AG04449 (cell line): ENCODE data around the gene PGPEP1.

Source experiments
- CTCF ChIA-PET: fragments of 350-600 bp; formaldehyde crosslinking; extraction: SDS; loops from one replicate; lab custom pipeline; 2021; ENCODE audit warnings: antibody characterized with exemption; lab: Yijun Ruan, JAX
- POLR2A ChIA-PET: fragments of 400-600, 350-600 bp; formaldehyde crosslinking; extraction: SDS; loops from one replicate; lab custom pipeline; 2020; ENCODE audit warnings: antibody characterized with exemption, inconsistent platforms; lab: Yijun Ruan, JAX
- DNase-seq: peaks from one replicate; pipeline ENCODE4 v3.0.0-alpha.2; 2010; ENCODE audit warnings: low read depth, low spot score
- H3K4me3 ChIP-seq: 2 replicates; pipeline ENCODE4 v1.5.1; 2011; ENCODE audit warnings: low read depth, mild to moderate bottlenecking, control low read depth, low read length
- CTCF ChIP-seq: IDR thresholded peaks from one replicate; pipeline ENCODE4 v1.5.1; 2011; ENCODE audit warnings: mild to moderate bottlenecking, moderate library complexity, low read length, control low read depth, inconsistent platforms; ENCODE audit not compliant: insufficient read depth; ENCODE audit errors: missing control alignments

The PGPEP1 gene

GRCh38 chr19:18339723-18340122 lies 675 bp upstream of the PGPEP1 start:
- TF ChIP-seq CTCF = peak; percentile 34
- ChIA-PET POLR2A (interaction anchor here (1.0 to 2.7 kb wide), 2 partner anchors 11 to 59 kb away, joined by 4 to 18 read pairs; partner anchors contain the start of gene JUND), CTCF (interaction anchor here (0.9 to 5.4 kb wide), 16 partner anchors 10 to 227 kb away, joined by 3 to 69 read pairs (median 5); partner anchors contain the start of genes LSM4 and SSBP4)
- no peak overlapping the region for H3K4me3 ChIP-seq
- DNase-seq = no peak

- POLR2A ChIA-PET = interaction anchor here (1.0 to 1.3 kb wide), 2 partner anchors 59 to 61 kb away, joined by 4 to 6 read pairs; partner anchors contain the start of gene JUND
Measured at GRCh38 chr19:18340990-18341868, 831 bp downstream of the PGPEP1 start.

GRCh38 chr19:18342090-18342632 lies 1.8 kb downstream of the PGPEP1 start:
- POLR2A ChIA-PET = interaction anchor here (1.0 kb wide), 1 partner anchor 60 kb away, joined by 6 read pairs; the partner anchor contains the start of gene JUND
- DNase-seq = no peak
- TF ChIP-seq CTCF = no peak
- CTCF ChIA-PET = interaction anchor here (0.6 to 11.1 kb wide), 9 partner anchors 8 to 72 kb away, joined by 3 to 298 read pairs (median 6); partner anchors contain the start of genes GDF15 and SSBP4
- no peak overlapping the region for H3K4me3 ChIP-seq

More at GRCh38 chr19:18340990-18341868, 831 bp downstream of the PGPEP1 start:
- CTCF ChIA-PET = interaction anchor here (1.7 to 11.1 kb wide), 5 partner anchors 9 to 73 kb away, joined by 6 to 298 read pairs (median 19); partner anchors contain the start of genes GDF15 and SSBP4
- DNase-seq = no peak
- peak overlapping the region; percentile 80 for H3K4me3 ChIP-seq
- TF ChIP-seq CTCF = no peak

GRCh38 chr19:18344582-18344950 lies 4.2 kb downstream of the PGPEP1 start:
- H3K4me3 ChIP-seq = no peak overlapping the region
- POLR2A ChIA-PET = no interaction called here
- TF ChIP-seq CTCF = no peak
- DNase-seq = no peak
- CTCF ChIA-PET = interaction anchor here (1.1 to 11.1 kb wide), 6 partner anchors 13 to 70 kb away, joined by 3 to 298 read pairs (median 13); partner anchors contain the start of gene SSBP4

- CTCF ChIA-PET = interaction anchor here (1.0 to 11.1 kb wide), 7 partner anchors 12 to 69 kb away, joined by 3 to 298 read pairs (median 8); partner anchors contain the start of genes LSM4 and SSBP4
- TF ChIP-seq CTCF = no peak
- POLR2A ChIA-PET = interaction anchor here (0.5 kb wide), 1 partner anchor 22 kb away, joined by 4 read pairs; no protein-coding TSS in a partner anchor
- DNase-seq = no peak
- H3K4me3 ChIP-seq = no peak overlapping the region
Measured at GRCh38 chr19:18345296-18345695, 4.9 kb downstream of the PGPEP1 start.
